Measurements from ENCODE around the gene BANK1.

The BANK1 gene

GRCh38 chr4:101910786-101911373 is 120.3 kb downstream of the BANK1 start:
- peak; percentile 17 for DNase-seq

- no peak for DNase-seq
Observed at GRCh38 chr4:101911616-101912015, 121.1 kb downstream of the BANK1 start.

DNA sequence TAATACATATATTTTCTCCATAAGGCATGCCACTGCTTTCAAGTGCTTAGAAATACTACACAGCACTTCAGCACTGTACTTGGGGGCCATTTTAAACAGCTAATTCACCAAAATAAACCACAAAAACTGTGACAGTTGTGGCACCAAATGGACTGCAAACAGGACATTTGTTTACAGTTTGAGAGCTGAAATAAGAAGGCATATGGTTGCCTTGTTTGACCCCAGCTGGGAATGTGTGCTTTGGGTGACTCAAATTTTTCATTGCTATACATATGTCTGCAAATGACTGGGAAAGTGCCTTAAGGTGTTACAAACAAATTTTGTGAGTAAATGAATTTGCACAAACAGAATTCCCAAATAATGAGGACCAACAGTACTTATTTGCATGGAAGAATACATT is 124.2 kb downstream of the BANK1 start:
- DNase-seq, result peak; percentile 89

- DNase-seq, result no peak
Observed at GRCh38 chr4:101919373-101919977, 128.9 kb downstream of the BANK1 start.

DNA sequence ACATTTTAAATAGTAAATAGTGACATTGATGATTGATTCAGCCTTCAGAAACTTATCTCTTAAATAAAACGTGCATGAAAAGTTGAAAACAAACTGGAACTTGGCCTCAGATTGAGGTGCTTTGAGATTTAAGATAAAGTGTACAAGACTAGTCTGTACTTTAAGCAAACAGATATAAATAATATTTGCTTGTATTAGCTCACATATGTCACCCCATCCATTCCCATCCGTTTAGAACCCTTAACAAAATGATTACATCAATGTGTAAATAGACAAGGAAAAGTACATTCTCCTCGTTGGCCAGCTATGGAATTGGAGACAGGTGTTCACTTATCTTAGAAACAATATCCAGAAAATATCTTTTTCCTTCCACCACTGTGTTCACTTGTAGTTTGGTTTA is 130.8 kb downstream of the BANK1 start:
- DNase-seq, result no peak

- DNase-seq, result no peak
Observed at GRCh38 chr4:101931619-101932018, 141.1 kb downstream of the BANK1 start.

DNA sequence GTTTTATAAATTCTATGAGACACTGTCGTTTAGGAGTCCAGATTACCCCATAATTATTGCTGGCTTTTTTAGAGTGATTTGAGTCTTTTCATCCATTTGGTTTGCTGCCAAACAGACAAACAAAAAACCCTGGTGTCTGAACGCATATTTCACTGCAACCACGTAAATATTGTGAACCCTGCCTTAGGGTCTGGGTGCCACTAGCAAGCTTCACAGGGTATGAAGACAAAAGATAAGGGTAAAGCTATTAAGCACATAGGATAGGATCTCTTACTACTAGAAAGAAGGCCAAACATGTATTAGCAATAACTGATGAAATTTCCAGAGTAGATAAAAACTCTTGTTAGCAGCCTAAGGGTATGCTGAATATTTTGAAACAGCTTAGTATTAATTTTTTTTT is 143.3 kb downstream of the BANK1 start:
- no peak for DNase-seq

- DNase-seq, result no peak
Observed at GRCh38 chr4:101938836-101939235, 148.3 kb downstream of the BANK1 start.

DNA sequence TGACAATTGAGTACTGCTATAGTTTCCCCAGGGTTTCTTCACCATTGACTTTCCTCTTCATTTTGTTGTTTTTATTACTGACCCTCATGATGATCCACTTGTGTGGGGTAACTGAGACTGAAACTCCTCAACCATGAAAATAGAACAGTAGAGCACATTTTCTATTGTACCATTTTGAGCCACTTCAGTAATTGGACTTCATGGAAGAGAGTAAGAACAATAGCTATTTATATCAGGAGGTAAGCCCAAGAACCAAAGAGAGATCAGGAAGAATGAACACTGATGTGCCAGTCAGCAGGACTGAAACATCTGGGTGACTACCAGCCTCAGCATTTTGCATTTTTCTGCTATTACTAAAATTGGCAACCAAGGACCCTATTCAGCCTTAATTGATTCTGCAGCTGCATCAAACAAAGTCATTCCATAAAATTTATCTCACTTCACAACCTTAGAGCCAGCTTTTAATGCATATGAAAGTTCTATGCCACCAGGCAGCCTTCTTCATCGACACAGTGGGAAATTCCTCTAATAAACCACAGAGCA is 151.4 kb downstream of the BANK1 start:
- no peak for DNase-seq

DNA sequence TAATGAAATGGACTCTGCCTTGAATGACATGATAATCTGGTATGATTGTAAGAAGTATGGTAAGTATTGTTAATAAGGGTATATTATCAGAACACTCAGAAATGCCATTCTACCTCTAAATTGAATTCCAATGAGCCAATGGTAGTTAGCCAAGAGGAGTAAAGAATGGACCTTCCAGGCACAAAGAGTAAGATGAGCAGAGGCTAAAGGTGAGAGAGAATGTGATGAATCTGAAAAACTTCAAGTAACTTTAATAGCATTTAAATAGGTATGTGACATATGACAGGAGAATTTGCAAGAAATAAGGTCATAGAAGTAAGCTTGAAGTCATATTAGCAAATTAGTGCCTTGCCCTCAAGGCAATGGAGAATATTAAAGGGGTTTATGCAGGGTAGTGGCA is 152.4 kb downstream of the BANK1 start:
- DNase-seq, result no peak

DNA sequence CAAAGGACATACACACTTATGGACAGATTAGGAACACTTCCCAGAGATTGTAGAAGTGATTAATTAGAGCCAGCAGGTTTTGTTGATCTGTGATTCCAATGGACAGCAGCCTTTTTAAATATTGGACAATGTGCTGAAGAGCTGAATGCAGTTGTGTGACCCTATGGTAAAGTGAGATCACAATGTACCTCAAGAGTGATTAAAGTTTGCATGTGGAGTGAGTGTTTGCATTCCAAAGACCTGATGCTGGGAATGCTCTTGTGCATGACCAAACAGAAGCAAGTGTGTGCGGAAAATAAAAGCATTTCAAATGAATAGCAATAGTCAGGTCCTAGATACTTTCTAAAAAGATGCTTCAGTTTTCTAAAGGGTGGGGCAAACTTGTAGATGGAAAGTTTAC is 154.1 kb downstream of the BANK1 start:
- no peak for DNase-seq

- no peak for DNase-seq
Observed at GRCh38 chr4:101948055-101948454, 157.5 kb downstream of the BANK1 start.

DNA sequence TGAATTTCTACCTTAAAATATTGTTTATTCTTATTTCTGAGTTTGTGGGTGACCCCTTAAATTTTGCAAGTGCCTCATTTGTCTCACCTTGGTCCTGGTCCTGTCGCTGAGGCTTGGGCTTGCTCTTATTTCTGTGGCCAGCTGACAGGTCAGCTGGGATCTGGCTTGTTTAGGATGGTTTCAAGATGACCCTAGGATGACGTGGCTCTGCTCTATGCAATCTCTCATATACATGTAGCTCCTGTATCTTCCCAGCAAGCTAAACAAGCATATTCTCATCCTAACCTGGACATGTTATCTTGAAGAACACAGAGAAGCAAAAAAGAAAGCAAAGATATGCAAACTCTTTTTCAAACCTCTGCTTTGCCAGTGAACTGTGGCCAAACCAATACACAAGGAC is 158.4 kb downstream of the BANK1 start:
- no peak for DNase-seq

GRCh38 chr4:101950258-101950979 is 159.9 kb downstream of the BANK1 start:
- no peak for DNase-seq

DNA sequence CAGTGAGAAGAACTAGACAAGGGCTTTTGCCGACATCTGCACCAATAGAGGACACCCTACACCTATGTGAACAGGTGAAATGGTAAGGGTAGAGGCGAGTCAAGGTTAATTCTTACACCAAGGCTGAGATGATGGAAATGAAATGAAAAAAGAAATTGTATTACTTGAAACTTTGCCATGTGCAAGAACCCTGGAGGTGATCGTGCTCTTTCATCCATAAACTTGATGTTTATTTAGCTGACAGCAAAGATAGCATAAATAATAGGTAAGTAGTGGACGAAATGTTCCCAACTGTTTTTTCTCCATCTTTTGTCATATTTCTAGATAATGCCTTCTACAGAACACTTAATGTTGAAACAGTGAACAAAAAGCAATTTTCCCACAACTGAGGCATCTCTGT is 162.5 kb downstream of the BANK1 start:
- DNase-seq, result no peak

- DNase-seq, result no peak
Observed at GRCh38 chr4:101953949-101954348, 163.4 kb downstream of the BANK1 start.

- DNase-seq, result no peak
Observed at GRCh38 chr4:101954351-101954750, 163.8 kb downstream of the BANK1 start.

GRCh38 chr4:101954975-101955678 is 164.6 kb downstream of the BANK1 start:
- peak; percentile 22 for DNase-seq

DNA sequence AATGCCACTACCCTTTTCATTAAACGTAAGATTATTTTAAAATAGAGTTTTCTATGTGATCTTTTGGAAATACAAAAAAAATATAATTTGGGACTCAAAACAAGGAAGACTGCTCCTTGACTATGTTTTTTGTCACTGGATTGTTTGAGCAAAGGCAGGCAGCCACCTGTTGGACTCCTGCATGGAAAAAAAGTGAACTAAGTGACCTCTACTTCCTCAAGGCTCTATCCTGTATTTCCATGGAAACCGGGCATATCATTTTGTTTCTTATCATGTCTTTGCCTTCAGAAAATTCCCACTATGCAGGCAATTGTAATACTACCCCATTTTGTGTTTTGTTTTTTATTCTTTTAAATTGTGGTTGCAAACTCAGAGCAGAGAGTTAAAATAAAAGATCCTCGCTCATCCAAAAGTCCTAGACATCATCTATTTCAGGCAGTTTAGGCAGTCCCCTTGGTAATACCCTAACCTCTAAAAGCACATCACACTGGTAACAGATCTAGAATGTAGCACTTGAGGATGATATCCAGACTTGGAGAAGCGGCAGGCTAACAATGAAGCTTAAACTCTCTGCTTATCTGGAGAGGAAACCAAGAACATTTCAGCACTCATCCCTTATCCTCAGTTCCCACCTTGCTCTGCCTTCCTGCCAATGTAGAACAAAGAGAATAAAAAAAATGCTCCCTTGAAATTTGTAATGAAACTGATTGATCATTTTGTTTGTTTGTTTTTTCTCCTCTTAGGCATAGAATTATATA is 165.7 kb downstream of the BANK1 start:
- DNase-seq, result no peak

DNA sequence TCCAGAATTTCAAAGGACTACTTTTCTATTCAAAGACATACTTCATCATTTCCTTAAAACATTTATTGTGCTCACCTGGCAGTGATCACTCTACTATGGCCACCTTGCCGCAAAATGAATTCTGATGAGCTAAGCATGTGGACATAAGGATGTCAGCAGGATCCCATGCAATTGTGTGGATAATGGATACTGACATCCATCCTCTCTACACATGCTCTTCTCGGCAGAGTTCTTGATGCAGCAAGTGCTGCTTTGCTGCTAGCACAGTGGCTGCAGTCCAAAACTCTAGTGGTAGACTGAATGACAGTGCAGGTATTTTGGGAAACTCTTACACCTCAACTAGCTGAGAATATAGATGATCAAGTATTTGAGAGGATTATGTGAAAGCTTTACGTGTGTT is 168.0 kb downstream of the BANK1 start:
- DNase-seq, result peak; percentile 18

DNA sequence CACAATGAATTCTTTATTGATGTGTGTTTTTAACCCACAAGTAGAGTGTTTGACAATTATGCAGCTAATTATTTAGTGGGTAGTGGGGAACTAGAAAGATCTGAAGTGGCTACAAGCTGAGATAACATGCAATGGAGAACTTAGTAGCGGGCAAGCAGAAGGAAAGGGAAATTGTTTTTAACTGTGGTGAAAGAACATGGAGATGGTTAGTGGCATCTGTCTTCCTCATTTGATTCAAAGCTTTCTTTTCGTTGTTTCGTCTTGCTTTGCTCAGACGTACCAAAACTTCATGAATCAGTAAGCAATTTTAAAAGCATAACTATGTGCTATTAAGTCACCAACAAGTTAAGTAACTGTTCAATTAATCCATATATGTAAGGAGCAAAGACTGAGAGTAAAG is 169.9 kb downstream of the BANK1 start:
- DNase-seq, result no peak

DNA sequence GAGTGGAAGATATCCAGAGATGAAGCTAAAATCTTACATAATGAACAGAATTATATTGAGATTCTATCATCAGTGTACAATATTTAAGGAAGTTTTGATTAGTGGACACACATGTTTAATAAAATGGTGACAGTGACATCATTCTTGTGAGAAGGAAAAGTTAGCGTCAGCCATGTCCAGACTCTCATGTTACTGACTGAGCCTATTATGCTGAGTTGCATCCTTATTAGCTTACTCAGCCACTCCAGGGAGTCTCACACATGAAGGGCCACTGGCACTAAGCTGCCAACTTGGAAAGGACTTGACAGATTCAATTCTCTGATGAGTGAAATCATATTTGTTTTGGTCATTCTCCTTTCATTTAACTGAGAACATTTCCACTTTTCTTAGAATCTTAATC is 170.6 kb downstream of the BANK1 start:
- DNase-seq, result no peak

All from DMS 273 treated with DMSO at 0.1 percent for 48 hours (cell line).